Measurements from ENCODE around the gene NR6A1.

Gene NR6A1

DNA sequence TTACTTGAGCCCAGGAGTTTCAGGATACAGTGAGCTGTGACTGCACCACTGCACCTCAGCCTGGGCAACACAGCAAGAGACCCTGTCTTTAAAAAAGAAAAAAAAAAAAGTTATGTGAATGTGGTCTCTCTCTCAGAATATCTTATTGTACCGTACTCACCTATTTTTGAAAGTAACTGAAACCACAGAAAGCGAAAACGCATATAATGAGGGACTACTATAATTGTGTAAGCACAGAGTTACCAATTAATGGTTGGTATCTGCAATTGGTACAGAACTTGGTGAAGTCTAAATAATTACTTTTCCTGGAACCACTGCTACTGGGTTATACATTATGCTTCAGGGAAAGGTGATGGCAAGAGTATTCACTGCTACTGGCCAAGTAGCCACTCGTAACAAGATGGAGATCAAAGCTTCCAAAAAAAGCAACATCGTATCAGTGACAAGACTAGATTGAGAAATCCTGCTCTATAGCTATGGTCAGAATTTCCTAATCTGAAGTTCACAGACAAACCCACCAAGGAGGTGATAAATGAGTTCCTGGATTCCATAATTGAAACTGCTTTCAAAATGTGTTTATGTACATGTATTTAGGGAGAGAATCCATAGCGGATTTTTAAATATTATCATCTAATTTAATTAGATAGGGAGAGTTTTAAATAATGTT lies 82.7 kb downstream of the NR6A1 start:
- DNase-seq (ENCODE audit: low spot score): no peak

- no peak for DNase-seq (ENCODE audit: low spot score)
Observed at GRCh38 chr9:124686918-124687317, 84.2 kb downstream of the NR6A1 start.

DNA sequence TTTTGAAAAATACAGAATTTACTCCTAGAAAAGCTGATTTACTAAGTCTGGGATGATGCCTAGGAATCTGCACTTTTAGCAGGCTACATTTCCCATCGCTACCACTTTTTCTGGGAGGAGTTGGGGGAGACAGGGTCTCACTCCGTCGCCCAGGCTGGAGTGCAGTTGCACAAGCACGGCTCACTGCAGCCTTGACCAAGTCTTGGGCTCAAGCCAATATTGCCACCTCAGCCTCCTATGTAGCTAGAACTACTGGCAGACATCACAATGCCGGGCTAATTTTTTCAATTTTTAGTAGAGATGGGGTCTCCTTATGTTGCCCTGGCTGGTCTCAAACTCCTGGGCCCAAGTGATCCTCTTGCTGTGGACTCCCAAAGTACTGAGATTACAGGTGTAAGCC lies 85.9 kb downstream of the NR6A1 start:
- DNase-seq (ENCODE audit: low spot score): no peak

DNA sequence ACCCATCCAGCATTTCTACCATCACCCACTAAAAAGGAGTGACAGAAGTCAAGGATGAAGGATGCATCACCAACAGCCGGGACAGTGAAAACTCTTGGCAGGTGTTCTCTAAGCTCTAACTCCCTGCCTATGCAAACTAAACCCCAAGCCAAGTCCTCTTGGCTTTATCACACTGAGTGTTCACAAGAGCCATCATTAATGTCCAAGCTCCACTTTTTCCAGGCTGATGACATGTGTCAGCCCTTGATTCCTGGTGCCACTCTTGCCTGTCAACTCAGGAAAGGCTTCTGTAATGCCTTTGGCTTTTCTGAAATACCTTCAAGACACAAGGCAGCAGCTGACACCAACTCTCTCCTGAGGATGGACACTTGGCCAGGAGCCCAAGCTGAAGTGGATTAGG lies 86.9 kb downstream of the NR6A1 start:
- DNase-seq (ENCODE audit: low spot score): no peak

DNA sequence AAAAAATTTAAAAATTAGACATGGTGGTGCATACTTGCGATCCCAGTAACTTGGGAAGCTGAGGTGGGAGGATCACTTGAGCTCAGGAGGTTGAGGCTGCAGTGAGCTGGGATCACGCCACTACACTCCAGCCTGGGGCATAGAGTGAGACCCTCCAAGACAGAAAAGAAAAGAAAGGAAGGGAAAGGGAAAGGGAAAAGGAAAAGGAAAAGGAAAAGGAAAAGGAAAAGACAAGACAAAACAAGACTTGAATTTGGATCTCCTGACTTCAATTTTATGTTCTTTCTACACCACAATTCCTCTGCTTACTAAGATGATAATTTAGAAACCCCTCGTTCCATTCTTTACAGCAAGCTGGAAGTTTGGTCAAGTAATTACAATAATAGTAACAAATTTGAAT lies 88.1 kb downstream of the NR6A1 start:
- no peak for DNase-seq (ENCODE audit: low spot score)

DNA sequence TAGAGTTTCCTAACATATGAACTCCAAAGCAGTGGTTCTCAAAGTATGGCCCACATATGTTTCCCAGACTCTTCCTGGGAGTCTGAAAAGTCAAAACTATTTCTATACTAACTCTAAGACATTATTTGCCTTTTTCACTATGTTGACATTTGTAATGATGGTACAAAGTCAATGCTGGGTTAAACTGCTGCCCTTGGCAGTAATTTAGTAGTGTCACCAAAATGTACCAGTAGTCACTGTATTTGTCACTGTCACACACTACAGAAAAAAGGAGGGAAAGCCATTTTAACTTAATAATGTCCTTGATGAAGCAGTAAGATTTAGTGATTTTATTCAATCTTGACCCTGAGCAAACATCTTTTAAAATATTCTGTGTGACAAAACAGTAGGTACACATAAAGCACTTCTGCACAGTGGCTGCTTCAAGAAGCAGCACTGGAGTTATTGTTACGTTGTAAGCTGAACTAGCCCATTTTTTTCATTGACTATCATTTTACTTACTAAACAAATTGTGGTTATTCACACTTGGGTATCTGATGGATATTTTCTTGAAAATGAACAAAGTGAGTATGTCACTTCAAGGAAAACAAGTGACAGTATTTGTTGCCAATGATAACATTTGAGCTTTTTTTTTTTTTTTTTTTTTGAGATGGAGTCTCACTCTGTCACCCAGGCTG lies 90.3 kb downstream of the NR6A1 start:
- no peak for DNase-seq (ENCODE audit: low spot score)

GRCh38 chr9:124680049-124680448 lies 91.1 kb downstream of the NR6A1 start:
- DNase-seq (ENCODE audit: low spot score): no peak

GRCh38 chr9:124676159-124676551 lies 95.0 kb downstream of the NR6A1 start:
- DNase-seq (ENCODE audit: low spot score): peak; percentile 59

DNA sequence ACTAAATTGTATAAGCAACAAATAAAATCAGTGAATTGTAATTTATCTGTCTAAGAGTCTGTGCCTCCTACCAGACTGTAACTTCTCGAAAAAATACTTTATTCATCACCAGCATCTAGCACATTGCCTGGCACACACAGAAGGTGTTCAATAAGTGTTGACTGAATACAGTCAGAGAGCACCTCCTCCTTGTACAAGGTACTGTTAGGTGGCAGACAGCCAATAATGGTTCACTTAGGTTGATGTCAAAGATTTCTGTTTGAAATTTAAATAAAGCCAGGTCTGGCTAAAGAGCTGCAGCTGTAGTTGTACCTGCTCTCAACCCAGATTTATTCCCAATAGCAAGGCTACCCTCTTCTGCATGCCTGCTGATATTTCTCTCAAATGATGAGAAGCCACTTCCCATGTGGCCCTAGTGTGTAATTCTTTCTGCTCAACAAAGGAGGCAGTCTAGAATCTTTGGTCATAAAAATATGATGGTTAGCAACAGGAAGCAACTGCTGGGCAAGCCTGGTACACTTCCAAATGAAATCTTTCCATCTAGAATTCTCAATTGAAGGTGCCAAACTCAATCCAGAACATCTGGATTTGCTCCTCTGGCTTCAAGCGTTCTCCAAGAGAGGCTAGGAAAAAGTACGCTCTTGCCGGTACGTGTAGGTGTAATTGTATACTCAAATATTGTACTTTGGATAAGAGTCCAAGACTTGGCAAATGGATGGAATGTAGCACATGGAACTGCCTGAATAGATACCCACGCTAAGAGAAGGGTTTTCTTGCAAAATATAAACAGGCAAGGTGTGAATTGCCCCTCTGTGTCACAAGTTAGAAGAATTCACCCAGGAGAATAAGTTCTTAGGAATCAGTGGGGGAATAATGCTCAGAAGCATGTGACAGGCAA lies 95.6 kb downstream of the NR6A1 start:
- DNase-seq (ENCODE audit: low spot score): no peak

DNA sequence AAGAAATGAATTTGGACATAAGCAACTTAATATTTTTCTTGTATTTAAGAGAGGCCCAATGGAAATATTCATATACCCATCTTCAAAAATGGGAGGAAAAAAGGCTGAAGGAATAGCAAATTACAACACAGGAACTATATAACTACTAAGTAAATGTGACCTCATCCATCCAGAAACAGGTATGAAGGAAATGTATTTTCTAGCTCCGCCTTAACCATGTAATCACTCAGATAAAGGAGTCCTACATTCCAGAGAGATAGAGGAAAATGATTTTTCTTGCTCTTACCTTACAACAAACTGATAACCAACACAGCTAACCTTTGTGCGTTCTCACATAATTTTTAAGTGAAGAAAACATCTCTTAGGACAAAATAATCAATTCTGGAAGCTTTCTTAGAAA lies 96.5 kb downstream of the NR6A1 start:
- no peak for DNase-seq (ENCODE audit: low spot score)

- no peak for DNase-seq (ENCODE audit: low spot score)
Observed at GRCh38 chr9:124673063-124673462, 98.0 kb downstream of the NR6A1 start.

GRCh38 chr9:124671861-124672260 lies 99.2 kb downstream of the NR6A1 start:
- no peak for DNase-seq (ENCODE audit: low spot score)

- DNase-seq (ENCODE audit: low spot score): no peak
Observed at GRCh38 chr9:124666642-124667041, 104.5 kb downstream of the NR6A1 start.

DNA sequence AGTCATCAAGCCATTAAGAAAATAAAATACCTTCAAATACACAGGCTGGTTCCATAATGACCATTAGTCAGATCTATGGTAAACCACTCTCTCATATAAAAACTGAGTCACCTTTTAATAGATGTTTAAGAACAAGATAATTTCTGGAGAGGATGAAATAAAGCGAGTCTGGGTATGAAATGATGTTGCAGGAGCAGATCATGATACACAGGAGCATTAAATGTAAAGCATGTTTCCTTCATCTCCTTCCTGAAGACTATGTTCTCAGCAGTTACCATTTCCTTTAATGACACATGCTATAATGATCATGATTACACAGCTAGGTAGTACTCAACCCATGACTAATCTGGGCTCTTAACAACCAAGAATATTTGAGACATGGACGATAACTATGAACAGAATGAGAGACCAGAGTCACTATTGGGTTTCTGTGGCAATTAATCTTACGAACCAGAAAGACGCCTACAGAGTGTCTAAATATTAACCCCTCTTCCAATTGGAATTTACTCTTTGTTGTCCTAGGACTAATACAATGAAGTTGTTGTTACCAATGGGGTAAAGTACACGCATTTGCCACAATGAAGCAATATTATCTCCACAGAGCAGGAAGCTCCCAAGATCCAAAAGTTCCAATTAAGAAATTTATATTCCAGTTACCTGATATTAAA lies 105.6 kb downstream of the NR6A1 start:
- DNase-seq (ENCODE audit: low spot score): no peak

DNA sequence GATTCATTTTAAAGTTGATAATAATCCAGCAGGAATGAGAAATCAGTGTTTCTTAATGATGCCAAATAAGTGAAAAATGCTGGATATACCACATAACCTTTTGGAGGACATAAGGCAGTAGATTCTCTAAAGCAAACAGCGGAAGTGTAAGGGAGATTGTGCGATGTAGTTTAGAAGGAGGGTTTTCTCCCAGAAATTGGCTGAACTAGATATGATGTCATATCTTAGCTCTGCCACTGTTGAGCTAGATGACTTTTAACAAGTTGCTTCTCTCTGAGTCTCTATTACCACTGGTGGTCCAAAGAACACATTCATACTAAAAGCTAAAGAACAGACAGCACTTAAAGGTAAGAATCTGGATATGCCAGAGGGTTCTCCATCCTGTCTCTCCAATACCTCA lies 107.0 kb downstream of the NR6A1 start:
- no peak for DNase-seq (ENCODE audit: low spot score)

GRCh38 chr9:124663046-124663961 lies 107.8 kb downstream of the NR6A1 start:
- no peak for DNase-seq (ENCODE audit: low spot score)

DNA sequence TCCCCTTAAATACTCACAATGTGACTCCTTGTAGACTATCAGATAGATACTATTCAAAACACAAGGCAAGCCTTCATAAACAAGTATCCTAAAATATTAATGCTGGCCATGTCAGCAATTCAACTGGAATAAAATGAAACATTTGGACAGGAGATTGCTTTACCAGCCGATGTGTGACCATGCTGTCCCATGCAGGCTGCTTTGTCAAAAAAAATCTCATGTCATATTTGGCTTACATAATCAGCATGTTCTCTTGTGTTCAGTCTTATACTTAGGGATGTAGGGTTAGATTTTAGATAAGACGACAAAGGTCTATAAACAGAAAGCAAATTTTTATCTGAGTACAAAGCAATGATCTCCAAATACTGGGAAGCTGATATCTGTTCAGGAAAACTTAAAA lies 108.5 kb downstream of the NR6A1 start:
- DNase-seq (ENCODE audit: low spot score): no peak

GRCh38 chr9:124661271-124661670 lies 109.8 kb downstream of the NR6A1 start:
- no peak for DNase-seq (ENCODE audit: low spot score)

GRCh38 chr9:124660341-124660801 lies 110.7 kb downstream of the NR6A1 start:
- DNase-seq (ENCODE audit: low spot score): peak; percentile 93

- peak; percentile 91 for DNase-seq (ENCODE audit: low spot score)
Observed at GRCh38 chr9:124659099-124659659, 111.9 kb downstream of the NR6A1 start.
